Measurements from ENCODE around the gene PPARG. TPM values are rescaled to one million over a fixed set of nuclear protein-coding genes. Genes with fewer than 3 reads are reported as not detected.
A peak's percentile ranks its signal among the peaks of the same experiment; 100 is the strongest.

The PPARG gene
- polyA plus RNA-seq, 1 of the 3 experiments (the other 2 are of a cell fraction) = 2.8 TPM

DNA sequence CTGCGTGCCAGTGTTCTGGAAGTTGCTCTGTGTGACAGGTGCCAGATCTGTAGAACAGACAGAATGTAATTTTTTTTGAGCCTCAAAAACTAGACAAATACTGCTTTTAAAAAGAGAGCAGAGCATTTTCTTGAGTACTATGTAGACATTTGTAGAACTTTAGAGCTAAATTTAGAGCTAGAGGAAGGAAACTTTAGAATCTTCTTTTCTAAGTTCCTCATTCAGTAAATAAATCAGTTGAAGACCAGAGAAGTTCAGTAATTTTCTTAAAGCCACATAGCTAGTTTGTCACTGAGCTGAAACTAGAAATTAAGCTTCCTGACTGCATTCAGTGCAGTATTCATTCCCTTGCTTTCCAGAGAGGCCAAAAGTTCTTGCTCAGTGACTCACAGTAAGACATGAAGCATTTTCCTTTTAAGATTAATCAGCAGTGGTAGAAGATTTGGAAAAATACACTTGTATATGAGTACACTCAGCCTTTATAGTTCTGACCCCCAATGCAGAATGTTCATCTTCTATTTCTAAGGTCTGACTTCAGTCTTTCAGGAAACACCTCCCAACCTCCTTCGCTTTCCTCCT, 111.8 kb downstream of the PPARG start:
- POLR2A ChIA-PET = no interaction called here
- TF ChIP-seq SMC3 (IDR thresholded peaks at IDR 0.05; ENCODE audit: low read depth, low read length) (no peak), FOSL2 (IDR thresholded peaks at IDR 0.05; ENCODE audit: borderline replicate concordance, low read depth) (peak; percentile 83), RAD21 (IDR thresholded peaks at IDR 0.05; ENCODE audit: low read length) (no peak), EZH2phosphoT487 (IDR thresholded peaks at IDR 0.05; ENCODE audit: borderline replicate concordance, low read depth) (no peak), JUND (IDR thresholded peaks at IDR 0.05) (peak; percentile 58), RFX5 (IDR thresholded peaks at IDR 0.05; ENCODE audit: low read length) (no peak), EP300 (IDR thresholded peaks at IDR 0.05; ENCODE audit: borderline replicate concordance in 1 of 2, low read depth in 1 of 2, low read length in 1 of 2) (peak in 1 of 2 experiments; percentile 39; a peak in 1 of 4 replicates), GATA2 (CRISPR knock-in tag; IDR thresholded peaks at IDR 0.05) (no peak), RXRA (IDR thresholded peaks at IDR 0.05; ENCODE audit: borderline replicate concordance, low read depth) (peak; percentile 49; the same call in 1 of the 2 replicates), CHD2 (IDR thresholded peaks at IDR 0.05; ENCODE audit: low read length, partially characterized antibody) (no peak), FOXJ3 (CRISPR knock-in tag; IDR thresholded peaks at IDR 0.05) (no peak), MEF2A (IDR thresholded peaks at IDR 0.05; ENCODE audit: borderline replicate concordance, low read depth) (0 out of 2 replicates have a peak, but pooled peaks have one; percentile 28), NRF1 (IDR thresholded peaks at IDR 0.05; ENCODE audit: low read depth, low read length) (no peak), POLR2AphosphoS5 (IDR thresholded peaks at IDR 0.05; ENCODE audit: low read depth, low read length) (no peak), MXI1 (IDR thresholded peaks at IDR 0.05; ENCODE audit: low read depth, low read length) (no peak), TCF12 (IDR thresholded peaks at IDR 0.05) (peak; percentile 57; the same call in 1 of the 2 replicates), YY1 (IDR thresholded peaks at IDR 0.05; ENCODE audit: low read depth) (no peak), GABPA (IDR thresholded peaks at IDR 0.05; ENCODE audit: low read depth) (no peak)
- TF ChIP-seq, protein P1, sequence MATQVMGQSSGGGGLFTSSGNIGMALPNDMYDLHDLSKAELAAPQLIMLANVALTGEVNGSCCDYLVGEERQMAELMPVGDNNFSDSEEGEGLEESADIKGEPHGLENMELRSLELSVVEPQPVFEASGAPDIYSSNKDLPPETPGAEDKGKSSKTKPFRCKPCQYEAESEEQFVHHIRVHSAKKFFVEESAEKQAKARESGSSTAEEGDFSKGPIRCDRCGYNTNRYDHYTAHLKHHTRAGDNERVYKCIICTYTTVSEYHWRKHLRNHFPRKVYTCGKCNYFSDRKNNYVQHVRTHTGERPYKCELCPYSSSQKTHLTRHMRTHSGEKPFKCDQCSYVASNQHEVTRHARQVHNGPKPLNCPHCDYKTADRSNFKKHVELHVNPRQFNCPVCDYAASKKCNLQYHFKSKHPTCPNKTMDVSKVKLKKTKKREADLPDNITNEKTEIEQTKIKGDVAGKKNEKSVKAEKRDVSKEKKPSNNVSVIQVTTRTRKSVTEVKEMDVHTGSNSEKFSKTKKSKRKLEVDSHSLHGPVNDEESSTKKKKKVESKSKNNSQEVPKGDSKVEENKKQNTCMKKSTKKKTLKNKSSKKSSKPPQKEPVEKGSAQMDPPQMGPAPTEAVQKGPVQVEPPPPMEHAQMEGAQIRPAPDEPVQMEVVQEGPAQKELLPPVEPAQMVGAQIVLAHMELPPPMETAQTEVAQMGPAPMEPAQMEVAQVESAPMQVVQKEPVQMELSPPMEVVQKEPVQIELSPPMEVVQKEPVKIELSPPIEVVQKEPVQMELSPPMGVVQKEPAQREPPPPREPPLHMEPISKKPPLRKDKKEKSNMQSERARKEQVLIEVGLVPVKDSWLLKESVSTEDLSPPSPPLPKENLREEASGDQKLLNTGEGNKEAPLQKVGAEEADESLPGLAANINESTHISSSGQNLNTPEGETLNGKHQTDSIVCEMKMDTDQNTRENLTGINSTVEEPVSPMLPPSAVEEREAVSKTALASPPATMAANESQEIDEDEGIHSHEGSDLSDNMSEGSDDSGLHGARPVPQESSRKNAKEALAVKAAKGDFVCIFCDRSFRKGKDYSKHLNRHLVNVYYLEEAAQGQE (IDR thresholded peaks at IDR 0.05; ENCODE audit: low read depth, low read length) = no peak
- TF ChIP-seq, protein P2, sequence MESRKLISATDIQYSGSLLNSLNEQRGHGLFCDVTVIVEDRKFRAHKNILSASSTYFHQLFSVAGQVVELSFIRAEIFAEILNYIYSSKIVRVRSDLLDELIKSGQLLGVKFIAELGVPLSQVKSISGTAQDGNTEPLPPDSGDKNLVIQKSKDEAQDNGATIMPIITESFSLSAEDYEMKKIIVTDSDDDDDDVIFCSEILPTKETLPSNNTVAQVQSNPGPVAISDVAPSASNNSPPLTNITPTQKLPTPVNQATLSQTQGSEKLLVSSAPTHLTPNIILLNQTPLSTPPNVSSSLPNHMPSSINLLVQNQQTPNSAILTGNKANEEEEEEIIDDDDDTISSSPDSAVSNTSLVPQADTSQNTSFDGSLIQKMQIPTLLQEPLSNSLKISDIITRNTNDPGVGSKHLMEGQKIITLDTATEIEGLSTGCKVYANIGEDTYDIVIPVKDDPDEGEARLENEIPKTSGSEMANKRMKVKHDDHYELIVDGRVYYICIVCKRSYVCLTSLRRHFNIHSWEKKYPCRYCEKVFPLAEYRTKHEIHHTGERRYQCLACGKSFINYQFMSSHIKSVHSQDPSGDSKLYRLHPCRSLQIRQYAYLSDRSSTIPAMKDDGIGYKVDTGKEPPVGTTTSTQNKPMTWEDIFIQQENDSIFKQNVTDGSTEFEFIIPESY (IDR thresholded peaks at IDR 0.05; ENCODE audit: borderline replicate concordance, low read depth) = no peak
- TF ChIP-seq, protein P3, sequence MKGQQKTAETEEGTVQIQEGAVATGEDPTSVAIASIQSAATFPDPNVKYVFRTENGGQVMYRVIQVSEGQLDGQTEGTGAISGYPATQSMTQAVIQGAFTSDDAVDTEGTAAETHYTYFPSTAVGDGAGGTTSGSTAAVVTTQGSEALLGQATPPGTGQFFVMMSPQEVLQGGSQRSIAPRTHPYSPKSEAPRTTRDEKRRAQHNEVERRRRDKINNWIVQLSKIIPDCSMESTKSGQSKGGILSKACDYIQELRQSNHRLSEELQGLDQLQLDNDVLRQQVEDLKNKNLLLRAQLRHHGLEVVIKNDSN (IDR thresholded peaks at IDR 0.05; ENCODE audit: borderline replicate concordance, low read depth) = no peak
- TF ChIP-seq, protein P4, sequence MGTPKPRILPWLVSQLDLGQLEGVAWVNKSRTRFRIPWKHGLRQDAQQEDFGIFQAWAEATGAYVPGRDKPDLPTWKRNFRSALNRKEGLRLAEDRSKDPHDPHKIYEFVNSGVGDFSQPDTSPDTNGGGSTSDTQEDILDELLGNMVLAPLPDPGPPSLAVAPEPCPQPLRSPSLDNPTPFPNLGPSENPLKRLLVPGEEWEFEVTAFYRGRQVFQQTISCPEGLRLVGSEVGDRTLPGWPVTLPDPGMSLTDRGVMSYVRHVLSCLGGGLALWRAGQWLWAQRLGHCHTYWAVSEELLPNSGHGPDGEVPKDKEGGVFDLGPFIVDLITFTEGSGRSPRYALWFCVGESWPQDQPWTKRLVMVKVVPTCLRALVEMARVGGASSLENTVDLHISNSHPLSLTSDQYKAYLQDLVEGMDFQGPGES (IDR thresholded peaks at IDR 0.05; ENCODE audit: low read depth, low read length) = no peak
- TF ChIP-seq, protein P5, sequence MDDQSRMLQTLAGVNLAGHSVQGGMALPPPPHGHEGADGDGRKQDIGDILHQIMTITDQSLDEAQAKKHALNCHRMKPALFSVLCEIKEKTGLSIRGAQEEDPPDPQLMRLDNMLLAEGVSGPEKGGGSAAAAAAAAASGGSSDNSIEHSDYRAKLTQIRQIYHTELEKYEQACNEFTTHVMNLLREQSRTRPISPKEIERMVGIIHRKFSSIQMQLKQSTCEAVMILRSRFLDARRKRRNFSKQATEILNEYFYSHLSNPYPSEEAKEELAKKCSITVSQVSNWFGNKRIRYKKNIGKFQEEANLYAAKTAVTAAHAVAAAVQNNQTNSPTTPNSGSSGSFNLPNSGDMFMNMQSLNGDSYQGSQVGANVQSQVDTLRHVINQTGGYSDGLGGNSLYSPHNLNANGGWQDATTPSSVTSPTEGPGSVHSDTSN (IDR thresholded peaks at IDR 0.05) = peak; percentile 45
- no peak overlapping the region; the same call in 1 of the 2 replicates for H3K4me2 ChIP-seq
- H3K27ac ChIP-seq (ENCODE audit: low read depth in 2 of 2, low read length in 1 of 2) = peak overlapping the region in 1 of 2 experiments; percentile 67; a peak in 2 of 4 replicates
- DNase-seq = no peak
- peaks cover 0 to 8% of the 10 kb centered on the region in 2 experiments; a peak in 1 of 4 replicates for H3K4me1 ChIP-seq (ENCODE audit: control insufficient read depth in 1 of 2, insufficient read depth in 2 of 2, low read depth in 1 of 2, low read length in 1 of 2)
- no peaks in the 10 kb centered on the region for H3K9me2 ChIP-seq
- no peak overlapping the region for H3K4me3 ChIP-seq (ENCODE audit: low read depth in 2 of 2, low read length in 1 of 2)
- H2AFZ ChIP-seq (ENCODE audit: low read depth) = no peak overlapping the region
- H4K20me1 ChIP-seq (ENCODE audit: insufficient read depth) = no peaks in the 10 kb centered on the region
- CTCF ChIA-PET = interaction anchor here (0.7 to 1.2 kb wide), 3 partner anchors 11 to 266 kb away, joined by 3 read pairs; no protein-coding TSS in a partner anchor
- H3K9me3 ChIP-seq = no peaks in the 10 kb centered on the region
- H3K27me3 ChIP-seq (ENCODE audit: insufficient read depth) = no peaks in the 10 kb centered on the region
- H3F3A ChIP-seq (replicated peaks; ENCODE audit: insufficient read depth) = peaks cover 22% of the 10 kb centered on the region
- H3K9ac ChIP-seq = no peak overlapping the region
- no peaks in the 10 kb centered on the region for H3K79me2 ChIP-seq (ENCODE audit: insufficient read depth)
- no peaks in the 10 kb centered on the region for H3K36me3 ChIP-seq (replicated peaks in 1 of 2; ENCODE audit: control insufficient read depth in 1 of 2, insufficient read depth in 2 of 2, low read length in 1 of 2)
- 82% methylated on average over 2 of the region's 2 CpGs for WGBS (ENCODE audit: low lambda C conversion rate)

All from SK-N-SH (cell line).